ENCODE data around the gene ITPR2. TPM values are rescaled to one million over a fixed set of nuclear protein-coding genes. Genes with fewer than 3 reads are reported as not detected.
A peak's percentile ranks its signal among the peaks of the same experiment; 100 is the strongest.

The ITPR2 gene
- total RNA-seq, 1 donor from 2014 or later, result 12.5 TPM

- TF ChIP-seq, protein P1, sequence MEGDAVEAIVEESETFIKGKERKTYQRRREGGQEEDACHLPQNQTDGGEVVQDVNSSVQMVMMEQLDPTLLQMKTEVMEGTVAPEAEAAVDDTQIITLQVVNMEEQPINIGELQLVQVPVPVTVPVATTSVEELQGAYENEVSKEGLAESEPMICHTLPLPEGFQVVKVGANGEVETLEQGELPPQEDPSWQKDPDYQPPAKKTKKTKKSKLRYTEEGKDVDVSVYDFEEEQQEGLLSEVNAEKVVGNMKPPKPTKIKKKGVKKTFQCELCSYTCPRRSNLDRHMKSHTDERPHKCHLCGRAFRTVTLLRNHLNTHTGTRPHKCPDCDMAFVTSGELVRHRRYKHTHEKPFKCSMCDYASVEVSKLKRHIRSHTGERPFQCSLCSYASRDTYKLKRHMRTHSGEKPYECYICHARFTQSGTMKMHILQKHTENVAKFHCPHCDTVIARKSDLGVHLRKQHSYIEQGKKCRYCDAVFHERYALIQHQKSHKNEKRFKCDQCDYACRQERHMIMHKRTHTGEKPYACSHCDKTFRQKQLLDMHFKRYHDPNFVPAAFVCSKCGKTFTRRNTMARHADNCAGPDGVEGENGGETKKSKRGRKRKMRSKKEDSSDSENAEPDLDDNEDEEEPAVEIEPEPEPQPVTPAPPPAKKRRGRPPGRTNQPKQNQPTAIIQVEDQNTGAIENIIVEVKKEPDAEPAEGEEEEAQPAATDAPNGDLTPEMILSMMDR (IDR thresholded peaks at IDR 0.05), result no peak
- intact Hi-C loops (cut with DNase I), result no loop called here
- no peaks in the 10 kb centered on the region for H3K27me3 ChIP-seq
These were observed 501.9 kb downstream of the ITPR2 start for GRCh38 chr12:26331136-26331535.

GRCh38 chr12:26327975-26328644 lies 504.9 kb downstream of the ITPR2 start:
- intact Hi-C loops (cut with DNase I), result no loop called here
- DNase-seq (ENCODE audit: low spot score in 2 of 2), result no peak
- TF ChIP-seq, protein P1 (IDR thresholded peaks at IDR 0.05), result no peak
- Histone ChIP-seq H3K9me3 (no peaks in the 10 kb centered on the region), H3K27ac (no peak overlapping the region), H3K27me3 (no peaks in the 10 kb centered on the region), H3K36me3 (no peaks in the 10 kb centered on the region), H3K4me1 (no peaks in the 10 kb centered on the region), H3K4me3 (no peak overlapping the region)

More at GRCh38 chr12:26331136-26331535, 501.9 kb downstream of the ITPR2 start:
- H3K36me3 ChIP-seq, result no peaks in the 10 kb centered on the region
- no peaks in the 10 kb centered on the region for H3K9me3 ChIP-seq
- DNase-seq (ENCODE audit: low spot score in 2 of 2), result no peak
- no peak overlapping the region for H3K4me3 ChIP-seq
- H3K4me1 ChIP-seq, result no peaks in the 10 kb centered on the region
- H3K27ac ChIP-seq, result no peak overlapping the region

DNA sequence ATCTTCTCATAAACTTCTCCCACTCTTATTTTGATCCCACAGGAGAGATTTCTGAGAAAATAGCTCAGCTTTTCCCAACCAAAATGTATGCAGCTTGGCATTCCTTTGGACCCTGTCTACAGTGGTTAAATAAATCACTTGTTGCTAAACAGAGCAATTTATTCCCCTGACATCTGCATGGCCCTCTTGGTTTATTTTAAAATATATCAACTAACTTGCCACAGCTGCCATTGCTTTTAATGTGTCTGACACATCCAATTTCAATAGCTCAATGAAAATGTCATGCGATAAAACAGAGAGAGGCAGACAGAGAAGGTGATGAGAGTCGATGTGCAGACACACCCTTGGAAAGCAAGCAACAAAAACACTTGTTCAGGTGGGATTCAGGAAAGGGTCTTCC lies 509.3 kb downstream of the ITPR2 start:
- Histone ChIP-seq H3K9me3 (no peaks in the 10 kb centered on the region), H3K4me1 (no peaks in the 10 kb centered on the region), H3K27me3 (no peaks in the 10 kb centered on the region), H3K27ac (no peak overlapping the region), H3K36me3 (no peaks in the 10 kb centered on the region), H3K4me3 (no peak overlapping the region)
- intact Hi-C loops (cut with DNase I), result no loop called here
- no peak for DNase-seq (ENCODE audit: low spot score in 2 of 2)
- TF ChIP-seq, protein P1 (IDR thresholded peaks at IDR 0.05), result no peak

GRCh38 chr12:26319511-26319910 lies 513.5 kb downstream of the ITPR2 start:
- H3K27me3 ChIP-seq, result no peaks in the 10 kb centered on the region
- H3K9me3 ChIP-seq, result no peaks in the 10 kb centered on the region
- no peaks in the 10 kb centered on the region for H3K36me3 ChIP-seq
- DNase-seq (ENCODE audit: low spot score in 2 of 2), result no peak
- no peaks in the 10 kb centered on the region for H3K4me1 ChIP-seq
- intact Hi-C loops (cut with DNase I), result no loop called here
- H3K27ac ChIP-seq, result no peak overlapping the region
- H3K4me3 ChIP-seq, result no peak overlapping the region
- TF ChIP-seq, protein P1 (IDR thresholded peaks at IDR 0.05), result no peak

DNA sequence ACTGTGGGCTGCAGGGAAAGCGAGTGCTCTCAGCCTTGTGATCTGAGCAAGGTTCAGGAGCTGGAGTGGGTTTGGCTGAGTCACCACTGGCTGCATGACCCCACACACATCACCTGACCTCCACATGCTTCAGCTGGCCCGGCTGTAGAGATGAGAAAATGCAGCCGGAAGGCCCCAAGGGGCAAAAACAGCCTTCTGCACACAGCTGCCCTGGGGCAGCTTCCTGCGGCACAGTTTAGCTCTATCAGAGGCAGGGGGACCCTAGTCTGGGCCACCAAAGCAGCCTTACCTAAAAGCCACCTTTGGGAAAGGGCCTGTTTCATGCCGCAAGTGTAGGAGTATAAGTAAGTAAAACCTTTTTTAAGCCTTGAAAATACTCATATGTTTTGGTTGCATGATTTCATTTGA lies 514.3 kb downstream of the ITPR2 start:
- TF ChIP-seq, protein P1 (IDR thresholded peaks at IDR 0.05), result no peak
- peak in 1 of 2 donors; percentile 10 for DNase-seq (ENCODE audit: low spot score in 2 of 2)
- Histone ChIP-seq H3K27ac (no peak overlapping the region), H3K36me3 (no peaks in the 10 kb centered on the region), H3K4me1 (no peaks in the 10 kb centered on the region), H3K27me3 (no peaks in the 10 kb centered on the region), H3K9me3 (peaks cover 0 to 5% of the 10 kb centered on the region in 2 donors), H3K4me3 (no peak overlapping the region)
- intact Hi-C loops (cut with DNase I), result no loop called here

Measured in ascending aorta (tissue), 2 donors.